Astrocyte (in vitro differentiated cells and primary cell): ENCODE measurements around the gene CD226. TPM values are rescaled to one million over a fixed set of nuclear protein-coding genes. Genes with fewer than 3 reads are reported as not detected.

ENCODE experiments used
- DNase-seq: peaks from one replicate; pipeline ENCODE4 v3.0.0-alpha.2; 2010; ENCODE audit warnings: low read depth
- FAIRE-seq: peaks from 2 replicates; lab custom pipeline; 2011; peaks lifted over from hg19 to GRCh38; lab: Jason Lieb, UNC
- H2AFZ ChIP-seq: 2 replicates; pipeline ENCODE4 v1.6.0; 2012; ENCODE audit warnings: low read depth, low read length, inconsistent platforms
- H3K27ac ChIP-seq: 2 replicates; pipeline ENCODE4 v1.5.1; 2011; ENCODE audit warnings: low read depth, low read length, inconsistent platforms
- H3K27me3 ChIP-seq: 2 replicates; pipeline ENCODE4 v1.6.0; 2011; ENCODE audit warnings: low read length, inconsistent platforms; ENCODE audit not compliant: insufficient read depth
- H3K36me3 ChIP-seq: 2 replicates; pipeline ENCODE4 v1.5.1; 2011; ENCODE audit warnings: low read length, inconsistent platforms; ENCODE audit not compliant: insufficient read depth
- H3K4me1 ChIP-seq: 2 replicates; pipeline ENCODE4 v1.5.1; 2011; ENCODE audit warnings: low read length, inconsistent platforms; ENCODE audit not compliant: insufficient read depth
- H3K4me2 ChIP-seq: 2 replicates; pipeline ENCODE4 v1.6.0; 2012; ENCODE audit warnings: low read length, inconsistent platforms
- H3K4me3 ChIP-seq: 2 replicates; pipeline ENCODE4 v1.5.1; 2011; ENCODE audit warnings: low read depth, mild to moderate bottlenecking, low read length, inconsistent platforms; ENCODE audit not compliant: insufficient read depth
- H3K79me2 ChIP-seq: 2 replicates; pipeline ENCODE4 v1.6.0; 2012; ENCODE audit warnings: mild to moderate bottlenecking, low read length, inconsistent platforms; ENCODE audit not compliant: insufficient read depth
- H3K9ac ChIP-seq: 2 replicates; pipeline ENCODE4 v1.6.0; 2012; ENCODE audit warnings: mild to moderate bottlenecking, low read length, inconsistent platforms
- H3K9me3 ChIP-seq: 2 replicates; pipeline ENCODE4 v1.5.1; 2012; ENCODE audit warnings: low read depth, mild to moderate bottlenecking, low read length, inconsistent platforms; ENCODE audit not compliant: insufficient read depth
- H4K20me1 ChIP-seq: 2 replicates; pipeline ENCODE4 v1.6.0; 2012; ENCODE audit warnings: low read length, inconsistent platforms; ENCODE audit not compliant: insufficient read depth
- H3K27ac Mint-ChIP-seq: one replicate; pipeline ENCODE4 v1.8.0; 2021; ENCODE audit warnings: mild to moderate bottlenecking, mixed read lengths; ENCODE audit not compliant: unreplicated experiment
- H3K27me3 Mint-ChIP-seq: one replicate; pipeline ENCODE4 v1.8.0; 2021; ENCODE audit warnings: low read depth, mixed read lengths; ENCODE audit not compliant: unreplicated experiment
- H3K36me3 Mint-ChIP-seq: one replicate; pipeline ENCODE4 v1.8.0; 2021; ENCODE audit warnings: low read depth, mixed read lengths; ENCODE audit not compliant: unreplicated experiment
- H3K4me1 Mint-ChIP-seq: one replicate; pipeline ENCODE4 v1.8.0; 2021; ENCODE audit warnings: low read depth, mixed read lengths; ENCODE audit not compliant: unreplicated experiment
- H3K4me3 Mint-ChIP-seq: one replicate; pipeline ENCODE4 v1.8.0; 2021; ENCODE audit warnings: mild to moderate bottlenecking, moderate library complexity, mixed read lengths; ENCODE audit not compliant: unreplicated experiment
- H3K9me3 Mint-ChIP-seq: one replicate; pipeline ENCODE4 v1.8.0; 2021; ENCODE audit warnings: mild to moderate bottlenecking, mixed read lengths; ENCODE audit not compliant: unreplicated experiment
- CTCF ChIP-seq: IDR thresholded peaks from 2 replicates; pipeline ENCODE4 v1.5.1; 2011; ENCODE audit warnings: low read depth, mild to moderate bottlenecking, inconsistent platforms, low read length, moderate library complexity; ENCODE audit not compliant: insufficient read depth
- EZH2 ChIP-seq: IDR thresholded peaks from 2 replicates; pipeline ENCODE4 v1.6.1; 2012; ENCODE audit warnings: mild to moderate bottlenecking, low read length, inconsistent platforms; ENCODE audit not compliant: insufficient read depth
- total RNA-seq: library from RNA; stranded (reverse); gene quantifications from 2 replicates; pipeline ENCODE4 v1.2.1, GENCODE V29; 2021

CD226 gene
- total RNA-seq, 1 donor from 2014 or later = 0.07 TPM

DNA sequence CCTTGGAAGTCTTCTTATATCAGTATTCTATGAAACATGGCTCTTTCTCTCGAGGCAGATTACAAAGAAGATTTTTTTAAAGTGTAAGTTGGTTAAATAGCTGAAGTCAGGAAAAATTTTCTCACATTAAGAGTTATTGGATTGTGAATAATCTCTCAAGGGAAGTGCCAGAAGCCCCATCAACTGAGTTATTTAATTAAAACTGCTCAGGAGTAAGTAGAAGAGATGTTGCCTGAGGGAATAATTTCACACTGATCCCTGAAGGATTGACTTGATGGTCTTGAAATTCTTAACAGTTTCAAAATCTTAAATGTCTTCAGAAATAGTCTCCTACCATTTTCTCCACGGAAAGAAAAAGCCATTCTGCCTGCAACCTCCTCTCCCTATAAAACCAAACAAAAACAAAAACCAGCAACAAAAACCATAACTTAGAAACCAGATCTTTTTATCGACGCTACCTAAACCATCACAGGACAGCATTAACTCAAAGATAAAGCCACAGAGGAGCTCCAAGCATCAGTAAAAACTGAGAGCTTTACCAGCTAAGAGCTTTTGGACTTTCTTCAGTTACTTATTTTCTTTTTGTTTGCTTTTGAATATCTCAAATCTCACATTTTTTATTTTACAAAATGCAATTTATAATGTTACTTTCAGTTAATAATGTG lies 12.9 kb downstream of the CD226 start:
- Histone ChIP-seq H2AFZ (no peak overlapping the region), H3K9ac (no peak overlapping the region), H3K4me1 (no peaks in the 10 kb centered on the region), H3K4me3 (no peak overlapping the region), H3K36me3 (no peaks in the 10 kb centered on the region), H3K27ac (no peak overlapping the region), H3K79me2 (no peaks in the 10 kb centered on the region), H3K4me2 (no peak overlapping the region), H3K27me3 (no peaks in the 10 kb centered on the region), H3K9me3 (no peaks in the 10 kb centered on the region), H4K20me1 (no peaks in the 10 kb centered on the region)
- TF ChIP-seq EZH2 (no peak), CTCF (no peak)
- no peak for DNase-seq
- Mint-ChIP-seq H3K27ac (no peak overlapping the region), H3K4me3 (no peak overlapping the region), H3K4me1 (peaks cover 5% of the 10 kb centered on the region), H3K27me3 (no peaks in the 10 kb centered on the region), H3K36me3 (no peaks in the 10 kb centered on the region), H3K9me3 (no peaks in the 10 kb centered on the region)
- FAIRE-seq = no peak

DNA sequence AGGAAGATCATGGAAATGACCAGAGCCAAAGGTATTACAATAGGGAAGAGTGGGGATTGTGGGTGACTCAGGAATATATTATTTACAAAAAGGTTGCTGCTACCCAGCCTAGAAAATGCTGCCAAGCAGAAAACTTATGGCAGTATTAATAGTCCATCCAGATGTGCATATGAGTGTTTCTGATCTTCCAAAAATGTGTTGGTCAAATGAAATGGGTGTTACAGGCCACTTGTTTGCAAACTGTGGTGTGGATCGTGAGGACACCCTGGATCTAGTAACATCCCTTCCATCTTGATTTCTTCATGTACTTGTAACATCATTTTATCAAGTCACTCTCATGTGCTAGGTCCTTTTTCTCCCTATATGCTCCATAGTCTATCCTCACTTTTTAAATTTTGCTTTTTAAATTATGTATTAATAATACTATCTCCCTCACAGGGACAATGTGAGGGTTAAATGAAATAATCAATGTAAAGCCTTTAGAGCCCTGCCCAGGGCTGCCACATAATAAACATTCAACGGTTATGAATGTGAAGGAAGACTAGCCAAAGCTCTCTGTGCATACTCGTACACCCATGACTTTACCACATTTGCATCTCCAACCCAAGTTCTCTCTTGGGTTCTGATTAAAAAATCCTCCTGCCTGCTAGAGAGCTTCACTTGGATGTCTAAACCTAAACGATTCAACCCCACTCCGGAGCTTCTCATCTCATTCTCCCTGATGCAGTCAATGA lies 18.5 kb downstream of the CD226 start:
- no peak overlapping the region for H3K27ac Mint-ChIP-seq
- H3K36me3 Mint-ChIP-seq = no peaks in the 10 kb centered on the region
- Histone ChIP-seq H3K4me3 (no peak overlapping the region), H3K4me2 (no peak overlapping the region), H3K79me2 (no peaks in the 10 kb centered on the region), H3K4me1 (no peaks in the 10 kb centered on the region), H3K27me3 (no peaks in the 10 kb centered on the region), H4K20me1 (no peaks in the 10 kb centered on the region), H2AFZ (no peak overlapping the region), H3K27ac (no peak overlapping the region), H3K9ac (no peak overlapping the region), H3K9me3 (no peaks in the 10 kb centered on the region), H3K36me3 (no peaks in the 10 kb centered on the region)
- no peak overlapping the region for H3K4me3 Mint-ChIP-seq
- H3K9me3 Mint-ChIP-seq = no peaks in the 10 kb centered on the region
- DNase-seq = no peak
- no peak for FAIRE-seq
- no peak for TF ChIP-seq EZH2
- TF ChIP-seq CTCF = no peak
- no peaks in the 10 kb centered on the region for H3K4me1 Mint-ChIP-seq
- no peaks in the 10 kb centered on the region for H3K27me3 Mint-ChIP-seq

- Histone ChIP-seq H4K20me1 (no peaks in the 10 kb centered on the region), H3K27me3 (no peaks in the 10 kb centered on the region), H3K9me3 (no peaks in the 10 kb centered on the region), H3K36me3 (no peaks in the 10 kb centered on the region), H3K27ac (no peak overlapping the region), H3K4me3 (no peak overlapping the region), H3K79me2 (no peaks in the 10 kb centered on the region), H2AFZ (no peak overlapping the region), H3K9ac (no peak overlapping the region), H3K4me1 (no peaks in the 10 kb centered on the region), H3K4me2 (no peak overlapping the region)
- Mint-ChIP-seq H3K9me3 (no peaks in the 10 kb centered on the region), H3K27me3 (no peaks in the 10 kb centered on the region), H3K4me3 (no peak overlapping the region), H3K27ac (no peak overlapping the region), H3K4me1 (no peaks in the 10 kb centered on the region), H3K36me3 (no peaks in the 10 kb centered on the region)
- no peak for TF ChIP-seq EZH2
- no peak for TF ChIP-seq CTCF
- DNase-seq (no peak), FAIRE-seq (no peak)
Measured at GRCh38 chr18:69916412-69916811, 31.3 kb downstream of the CD226 start.
